Astrocyte (in vitro differentiated cells and primary cell): ENCODE data around the gene CFAP298.

Experiments
- CTCF ChIP-seq: IDR thresholded peaks from 2 replicates; pipeline ENCODE4 v1.5.1; 2011; ENCODE audit warnings: low read depth, mild to moderate bottlenecking, inconsistent platforms, low read length, moderate library complexity; ENCODE audit not compliant: insufficient read depth
- EZH2 ChIP-seq: IDR thresholded peaks from 2 replicates; pipeline ENCODE4 v1.6.1; 2012; ENCODE audit warnings: mild to moderate bottlenecking, low read length, inconsistent platforms; ENCODE audit not compliant: insufficient read depth

- TF ChIP-seq CTCF (no peak), EZH2 (no peak)
These were observed 31.2 kb downstream of the CFAP298 start for GRCh38 chr21:32580949-32581348.
